GM18517 (cell line): ENCODE measurements around the gene TVP23B.
"Not testable (repeated sequence)": the region's sequence is repeated elsewhere in the genome, so short reads cannot be mapped to it uniquely, and the experiment has no call there.

ENCODE experiments used
- ATAC-seq: cut with Tn5 transposase; IDR thresholded peaks from one replicate; pipeline ENCODE4 v1.9.1; 2021; ENCODE audit warnings: mild to moderate bottlenecking, moderate library complexity; ENCODE audit not compliant: unreplicated experiment

Gene TVP23B

DNA sequence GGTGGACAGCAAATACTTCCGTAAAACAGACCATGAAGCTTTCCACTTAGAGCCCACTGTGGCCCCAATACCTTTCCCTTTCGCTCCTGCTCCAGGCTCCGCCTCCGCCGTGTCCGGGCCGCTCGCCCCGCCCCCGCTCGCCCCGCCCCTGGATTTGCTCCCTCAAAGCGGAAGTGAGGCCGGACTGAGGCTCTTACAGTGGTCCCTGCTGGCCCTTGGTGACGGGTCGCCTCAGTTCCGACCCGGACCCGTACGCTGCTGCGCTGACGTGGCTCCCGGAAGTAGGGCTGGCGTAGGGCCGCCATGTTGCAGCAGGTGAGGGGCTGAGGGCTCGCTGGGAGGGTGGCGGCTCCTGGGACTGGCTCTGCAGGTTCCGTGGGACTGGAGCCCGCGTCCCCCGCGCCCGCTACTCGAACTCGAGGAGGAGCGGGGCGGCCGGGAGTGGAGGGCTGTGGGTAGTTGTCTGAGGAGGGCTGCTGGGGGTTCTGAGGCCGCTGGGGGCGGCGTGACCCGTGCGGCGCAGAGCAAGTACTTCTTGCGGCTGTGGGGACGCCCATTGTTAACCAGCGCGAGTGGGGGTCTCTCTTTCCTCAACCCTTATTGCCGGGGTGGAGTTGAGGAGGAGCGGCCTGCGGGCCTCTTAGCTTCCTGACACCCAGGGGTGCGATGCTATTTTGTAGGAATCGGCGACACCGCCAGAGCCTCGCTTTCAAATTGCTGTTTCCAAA, at the start of gene TVP23B:
Gene TVP23B (plus strand): TSS at position 193 of the 728 bp plus-strand sequence. CDS start 111 bp downstream, at position 304.
- ATAC-seq = peak; percentile 89

GRCh38 chr17:18732438-18732837, 48.5 kb upstream of the TVP23B start:
- not testable (repeated sequence) for ATAC-seq

- ATAC-seq = not testable (repeated sequence)
These were observed 47.6 kb upstream of the TVP23B start for GRCh38 chr17:18733350-18733749.

DNA sequence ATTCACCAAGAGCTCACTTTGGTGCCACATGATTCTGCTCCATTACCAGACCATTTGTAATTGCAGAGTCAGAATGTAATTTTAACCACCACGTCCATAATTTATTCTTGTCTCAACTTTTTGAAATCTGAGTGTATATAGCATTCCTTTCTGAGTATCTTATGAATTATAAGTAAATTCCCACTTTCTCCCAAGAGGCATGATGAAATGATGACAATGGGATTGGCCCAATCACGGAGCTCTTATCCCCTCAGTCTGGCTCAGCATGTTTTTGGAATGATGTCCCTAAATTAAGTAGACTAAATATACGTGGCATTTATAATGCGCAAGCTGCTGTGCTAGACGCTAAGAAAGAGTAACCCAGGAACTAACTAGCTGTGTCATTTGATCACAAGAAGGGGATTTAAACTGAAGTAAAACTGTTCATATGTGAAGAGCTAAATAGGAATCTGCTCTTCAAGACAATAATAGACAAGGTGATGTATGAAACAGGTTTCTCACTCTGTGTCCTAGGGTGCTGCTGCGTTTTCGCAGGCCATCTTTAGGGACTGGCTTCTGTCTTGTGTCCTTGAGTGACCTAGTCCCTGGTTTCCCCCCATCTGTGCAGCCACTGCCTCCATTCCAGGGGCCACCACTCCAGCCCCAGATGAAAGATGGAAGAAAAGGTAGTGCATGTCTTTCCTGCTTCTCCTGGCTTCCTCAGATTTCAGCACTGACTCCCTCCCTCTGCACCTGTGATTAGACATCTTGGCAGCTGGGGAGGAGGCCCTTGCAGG, 41.2 kb upstream of the TVP23B start:
- ATAC-seq = not testable (repeated sequence)

DNA sequence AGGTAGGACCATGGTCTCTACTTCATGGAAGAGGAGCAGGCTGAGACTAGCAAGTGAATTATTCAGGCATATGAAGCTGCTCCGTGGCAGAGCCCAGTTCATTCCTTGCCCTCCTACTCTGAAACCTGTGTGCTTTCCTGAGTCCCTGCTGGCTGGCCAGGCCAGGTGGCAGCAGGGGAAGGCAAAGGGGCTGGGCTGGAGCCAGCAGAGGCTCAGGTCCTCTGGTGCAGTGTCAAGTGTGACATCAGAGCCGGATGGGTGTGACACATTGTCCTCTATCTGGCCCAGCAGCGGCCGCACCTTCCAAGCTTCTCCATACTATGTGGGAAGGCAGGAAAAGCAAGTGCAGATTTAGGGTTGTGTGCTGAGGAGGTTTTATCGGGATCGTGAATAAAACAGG, 39.8 kb upstream of the TVP23B start:
- ATAC-seq = not testable (repeated sequence)

- not testable (repeated sequence) for ATAC-seq
These were observed 37.1 kb upstream of the TVP23B start, which contains the start of gene FBXW10 for GRCh38 chr17:18743699-18744421. FBXW10 (plus strand) TSS chr17:18744054; CDS start chr17:18744245, 191 bp downstream.

DNA sequence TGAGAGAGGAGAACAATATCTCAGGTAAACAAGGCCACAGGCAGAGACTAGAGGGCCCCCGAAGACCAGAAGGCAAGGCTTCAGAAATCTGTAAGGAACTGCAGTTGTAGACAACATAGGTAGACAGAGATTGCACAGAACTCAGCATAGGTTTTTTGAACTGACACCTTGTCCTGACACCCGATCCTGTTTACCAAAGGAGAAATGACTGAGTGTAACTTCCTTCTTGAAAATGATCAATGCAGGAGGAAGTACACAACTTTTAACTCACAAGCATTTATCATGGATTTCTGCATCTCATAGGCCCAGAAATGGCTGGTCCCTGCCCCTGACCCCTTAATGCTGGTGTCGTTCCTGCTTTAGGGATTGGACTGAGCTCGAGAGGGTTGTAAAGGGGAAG, 36.3 kb upstream of the TVP23B start:
- not testable (repeated sequence) for ATAC-seq

DNA sequence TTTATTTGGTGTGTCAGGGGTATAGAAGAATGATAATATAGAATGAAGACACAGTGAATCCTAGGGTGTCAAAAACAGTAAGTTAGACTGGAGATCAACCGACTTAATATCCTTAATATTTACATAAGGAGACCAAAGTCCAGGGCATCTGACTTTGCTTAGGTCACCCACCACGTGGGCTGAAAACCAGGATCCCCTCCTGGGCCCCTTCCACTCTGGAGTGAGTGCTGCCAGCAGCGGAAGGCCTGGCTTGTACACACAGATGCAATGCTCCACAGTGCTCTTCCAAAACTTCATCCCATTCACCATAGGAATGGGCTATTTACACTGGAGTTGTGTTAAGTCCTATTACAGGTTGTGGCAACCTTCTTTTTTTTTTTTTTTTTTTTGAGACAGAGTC, 34.4 kb upstream of the TVP23B start:
- ATAC-seq = not testable (repeated sequence)

- ATAC-seq = not testable (repeated sequence)
These were observed 33.5 kb upstream of the TVP23B start for GRCh38 chr17:18747501-18747900.

- not testable (repeated sequence) for ATAC-seq
These were observed 30.7 kb upstream of the TVP23B start for GRCh38 chr17:18750242-18750641.

DNA sequence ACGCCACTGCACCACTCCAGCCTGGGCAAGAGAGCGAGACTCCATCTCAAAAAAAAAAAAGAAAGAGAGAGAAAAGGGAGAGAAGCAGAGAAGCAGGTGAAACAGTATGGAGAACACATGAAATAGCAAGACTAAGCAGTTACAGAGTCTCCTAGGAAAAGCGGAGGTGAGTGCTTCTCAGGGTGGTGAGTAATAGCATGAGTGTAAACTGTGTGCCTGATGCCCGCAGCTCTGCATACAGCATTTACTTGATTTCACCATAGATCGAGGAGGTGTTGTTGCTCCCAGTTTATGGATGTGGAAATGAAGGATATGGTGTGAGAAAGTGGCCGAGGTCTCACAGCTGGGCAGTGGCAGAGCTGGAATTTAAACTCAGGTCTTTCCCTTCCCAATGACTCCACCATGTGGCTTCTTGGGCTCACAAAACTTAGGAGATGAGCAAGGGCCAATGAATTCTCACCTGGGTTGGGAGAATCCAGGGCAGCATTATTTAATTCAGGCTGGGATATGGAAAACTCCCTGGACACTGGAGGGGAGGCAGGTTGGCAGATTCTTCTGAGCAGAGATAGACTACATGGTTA, 27.1 kb upstream of the TVP23B start:
- not testable (repeated sequence) for ATAC-seq

GRCh38 chr17:18755969-18756368, 25.0 kb upstream of the TVP23B start:
- not testable (repeated sequence) for ATAC-seq

- not testable (repeated sequence) for ATAC-seq
These were observed 23.5 kb upstream of the TVP23B start for GRCh38 chr17:18757368-18758044.

- ATAC-seq = not testable (repeated sequence)
These were observed 22.6 kb upstream of the TVP23B start for GRCh38 chr17:18758344-18758743.

DNA sequence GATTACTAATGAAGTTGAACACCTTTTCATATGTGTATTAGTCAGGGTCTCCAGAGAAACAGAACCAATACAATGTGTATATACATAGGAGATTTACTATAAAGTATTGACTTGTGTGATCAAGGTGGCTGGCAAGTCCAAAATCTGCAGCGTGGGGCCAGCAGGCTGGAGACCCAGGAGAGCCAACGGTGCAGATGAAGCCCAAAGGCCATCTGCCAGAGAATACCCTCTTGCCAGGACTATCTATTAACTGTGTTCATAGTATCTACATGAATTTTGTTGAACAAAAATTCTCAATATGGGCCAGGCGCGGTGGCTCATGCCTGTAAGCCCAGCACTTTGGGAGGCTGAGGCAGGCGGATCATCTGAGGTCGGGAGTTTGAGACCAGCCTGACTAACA, 20.8 kb upstream of the TVP23B start:
- ATAC-seq = not testable (repeated sequence)

- not testable (repeated sequence) for ATAC-seq
These were observed 10.4 kb upstream of the TVP23B start for GRCh38 chr17:18770572-18770971.

DNA sequence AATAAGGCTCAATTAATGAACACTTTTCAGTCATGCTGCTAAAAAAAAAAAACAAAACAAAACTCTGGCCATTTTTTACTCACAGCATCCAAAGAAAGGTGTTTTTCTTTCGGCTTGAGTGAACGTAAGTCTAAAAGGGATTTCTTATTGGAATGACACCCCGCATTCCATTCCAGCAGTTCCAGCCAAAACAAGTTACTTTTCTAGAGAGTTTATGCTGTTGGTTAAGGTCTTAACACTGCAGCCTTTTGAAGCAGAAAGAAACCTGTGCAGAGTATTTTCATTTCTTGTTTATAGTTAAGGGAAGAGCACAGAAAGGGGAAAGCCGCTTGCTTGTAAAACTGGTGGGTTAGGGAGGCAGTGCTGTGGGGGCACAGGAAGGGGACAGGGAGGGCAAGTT, 9.9 kb upstream of the TVP23B start:
- ATAC-seq = not testable (repeated sequence)

DNA sequence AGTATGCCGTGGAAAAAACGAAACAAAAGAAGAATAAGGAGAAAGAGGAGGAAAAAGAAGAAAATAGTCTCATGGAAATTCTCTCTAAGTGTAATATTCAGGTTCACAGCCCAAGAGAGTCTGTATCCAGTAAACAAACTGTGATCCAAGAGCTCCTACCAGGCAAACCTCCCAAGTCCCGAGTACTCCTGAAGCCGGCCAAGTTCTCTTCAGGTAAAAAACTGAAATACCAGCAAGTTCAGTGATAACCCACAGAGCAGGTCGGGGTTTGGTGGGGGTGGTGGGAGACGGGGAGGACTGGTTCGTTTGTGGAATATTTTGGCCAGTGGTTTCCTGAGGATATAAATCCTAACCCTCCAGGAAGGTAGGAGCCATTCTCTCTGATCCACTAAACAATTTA, 8.5 kb upstream of the TVP23B start:
- no peak for ATAC-seq

DNA sequence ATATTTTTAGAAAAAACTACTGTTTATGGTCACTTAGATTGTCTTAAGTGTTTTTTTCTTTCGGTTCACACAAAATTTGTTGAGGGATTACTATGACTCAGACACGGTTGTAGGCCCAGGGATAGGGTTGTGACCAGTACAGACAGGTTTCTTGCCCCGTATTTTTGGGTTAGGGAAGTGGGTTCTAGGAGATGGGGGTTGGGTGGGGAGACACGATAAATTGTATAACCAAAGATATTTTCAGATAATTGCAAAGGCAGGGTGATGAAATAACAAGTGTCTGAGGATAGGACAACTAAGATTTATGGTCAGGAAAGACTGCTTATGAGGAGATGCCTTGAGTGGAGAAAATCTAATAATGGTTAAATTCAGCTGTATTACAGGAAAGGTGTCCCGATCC, 822 bp downstream of the TVP23B start:
- not testable (repeated sequence) for ATAC-seq

DNA sequence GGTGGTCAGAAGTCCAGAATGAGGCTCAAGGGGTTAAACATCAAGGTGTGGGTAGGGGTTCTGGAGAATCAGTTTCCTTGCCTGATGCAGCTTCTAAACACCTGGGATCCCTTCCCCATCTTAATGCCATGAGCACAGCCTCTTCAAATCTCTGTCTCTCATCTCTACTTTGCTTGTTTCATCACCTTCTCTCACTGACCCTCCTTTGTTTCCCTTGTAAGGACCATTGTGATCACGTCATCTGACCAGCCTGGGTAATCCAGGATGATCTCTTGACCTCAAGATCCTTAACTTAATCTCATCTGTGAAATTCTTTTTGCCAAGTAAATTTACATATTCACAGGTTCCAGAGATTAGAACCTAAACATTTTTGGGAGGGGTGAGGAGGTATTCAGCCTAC, 5.0 kb downstream of the TVP23B start:
- ATAC-seq = not testable (repeated sequence)
